Activated CD4-positive, CD25-positive, alpha-beta regulatory T cell treated with anti-CD3 and anti-CD28 coated beads, Interleukin-2, amount 50 U/mL, for 24 hours (primary cell): ENCODE measurements around the gene PIP.
"Not testable (repeated sequence)": the region's sequence is repeated elsewhere in the genome, so short reads cannot be mapped to it uniquely, and the experiment has no call there.

ENCODE experiments used
- ATAC-seq, 2 donors: fragments of 150-1000 bp; cut with Tn5 transposase; one replicate each; pipeline ENCODE4 v1.10.0; 2021; ENCODE audit warnings: mild to moderate bottlenecking in 1 of 2, moderate library complexity in 1 of 2

Gene PIP

GRCh38 chr7:143180771-143181170 lies 48.9 kb downstream of the PIP start:
- not testable (repeated sequence) for ATAC-seq

- ATAC-seq, result no peak
Observed at GRCh38 chr7:143181349-143181748, 49.5 kb downstream of the PIP start.

- no peak for ATAC-seq
Observed at GRCh38 chr7:143183024-143183423, 51.1 kb downstream of the PIP start, which contains the start of gene TAS2R39. TAS2R39 (plus strand) TSS chr7:143183419; CDS start chr7:143183419, 0 bp downstream.

GRCh38 chr7:143185551-143185950 lies 53.7 kb downstream of the PIP start:
- ATAC-seq, result no peak

GRCh38 chr7:143188994-143189393 lies 57.1 kb downstream of the PIP start:
- no peak for ATAC-seq
